ENCODE data around the gene DACH2. TPM values are rescaled to one million over a fixed set of nuclear protein-coding genes. Genes with fewer than 3 reads are reported as not detected.
"Not testable (repeated sequence)": the region's sequence is repeated elsewhere in the genome, so short reads cannot be mapped to it uniquely, and the experiment has no call there.

The DACH2 gene
- total RNA-seq, 2 experiments from 2014 or later = not detected

- no peaks in the 10 kb centered on the region for H3K27me3 Mint-ChIP-seq
- Histone ChIP-seq H3K4me1 (ENCODE audit: insufficient read depth, low read length) (no peaks in the 10 kb centered on the region), H3K36me3 (ENCODE audit: insufficient read depth, low read length) (no peaks in the 10 kb centered on the region), H3K27me3 (ENCODE audit: control insufficient read depth in 1 of 2, insufficient read depth in 2 of 2, low read length in 2 of 2) (no peaks in the 10 kb centered on the region), H3K4me3 (ENCODE audit: low read length) (no peak overlapping the region), H3K27ac (ENCODE audit: low read depth in 1 of 2, low read length in 2 of 2) (no peak overlapping the region), H3K9me3 (ENCODE audit: control insufficient read depth in 1 of 2, insufficient read depth in 1 of 2, low read length in 2 of 2) (no peaks in the 10 kb centered on the region)
- no peak overlapping the region for H3K4me3 Mint-ChIP-seq
- ATAC-seq (ENCODE audit: poor library complexity) (no peak), DNase-seq (no peak)
- intact Hi-C loops (cut with DNase I, micrococcal nuclease) = no loop called here
- no peaks in the 10 kb centered on the region for H3K36me3 Mint-ChIP-seq (ENCODE audit: low read depth)
- TF ChIP-seq CTCF (IDR thresholded peaks at IDR 0.05) = no peak
- no peak overlapping the region for H3K27ac Mint-ChIP-seq
- ChIA-PET CTCF (no interaction called here), POLR2A (no interaction called here)
- H3K4me1 Mint-ChIP-seq (ENCODE audit: low read depth) = no peaks in the 10 kb centered on the region
- no peaks in the 10 kb centered on the region for H3K9me3 Mint-ChIP-seq
Observed at GRCh38 chrX:86171366-86171765, 23.1 kb downstream of the DACH2 start.

- Histone ChIP-seq H3K27ac (ENCODE audit: low read depth in 1 of 2, low read length in 2 of 2) (no peak overlapping the region), H3K4me1 (ENCODE audit: insufficient read depth, low read length) (no peaks in the 10 kb centered on the region), H3K36me3 (ENCODE audit: insufficient read depth, low read length) (no peaks in the 10 kb centered on the region), H3K27me3 (ENCODE audit: control insufficient read depth in 1 of 2, insufficient read depth in 2 of 2, low read length in 2 of 2) (no peaks in the 10 kb centered on the region), H3K4me3 (ENCODE audit: low read length) (no peak overlapping the region), H3K9me3 (ENCODE audit: control insufficient read depth in 1 of 2, insufficient read depth in 1 of 2, low read length in 2 of 2) (no peaks in the 10 kb centered on the region)
- no peaks in the 10 kb centered on the region for H3K36me3 Mint-ChIP-seq (ENCODE audit: low read depth)
- no peak for TF ChIP-seq CTCF (IDR thresholded peaks at IDR 0.05)
- no peaks in the 10 kb centered on the region for H3K9me3 Mint-ChIP-seq
- ChIA-PET CTCF (no interaction called here), POLR2A (no interaction called here)
- ATAC-seq (ENCODE audit: poor library complexity) (no peak), DNase-seq (no peak)
- H3K27ac Mint-ChIP-seq = no peak overlapping the region
- H3K4me1 Mint-ChIP-seq (ENCODE audit: low read depth) = no peaks in the 10 kb centered on the region
- no peaks in the 10 kb centered on the region for H3K27me3 Mint-ChIP-seq
- H3K4me3 Mint-ChIP-seq = no peak overlapping the region
- intact Hi-C loops (cut with DNase I, micrococcal nuclease) = no loop called here
Observed at GRCh38 chrX:86178906-86179305, 30.7 kb downstream of the DACH2 start.

GRCh38 chrX:86181325-86181724 is 33.1 kb downstream of the DACH2 start:
- H3K27me3 Mint-ChIP-seq; H3K4me3 Mint-ChIP-seq; ATAC-seq (ENCODE audit: poor library complexity); H3K27ac ChIP-seq (ENCODE audit: low read depth in 1 of 2, low read length in 2 of 2); H3K9me3 Mint-ChIP-seq; CTCF ChIA-PET; H3K4me3 ChIP-seq (ENCODE audit: low read length); H3K27ac Mint-ChIP-seq; POLR2A ChIA-PET; intact Hi-C loops (cut with DNase I, micrococcal nuclease); H3K36me3 Mint-ChIP-seq (ENCODE audit: low read depth); H3K4me1 ChIP-seq (ENCODE audit: insufficient read depth, low read length); H3K27me3 ChIP-seq (ENCODE audit: control insufficient read depth in 1 of 2, insufficient read depth in 2 of 2, low read length in 2 of 2); DNase-seq; H3K4me1 Mint-ChIP-seq (ENCODE audit: low read depth); H3K9me3 ChIP-seq (ENCODE audit: control insufficient read depth in 1 of 2, insufficient read depth in 1 of 2, low read length in 2 of 2); H3K36me3 ChIP-seq (ENCODE audit: insufficient read depth, low read length): not testable (repeated sequence)

GRCh38 chrX:86192827-86193226 is 44.6 kb downstream of the DACH2 start:
- Mint-ChIP-seq H3K4me1 (ENCODE audit: low read depth) (no peaks in the 10 kb centered on the region), H3K36me3 (ENCODE audit: low read depth) (no peaks in the 10 kb centered on the region), H3K4me3 (no peak overlapping the region), H3K27me3 (no peaks in the 10 kb centered on the region), H3K27ac (no peak overlapping the region), H3K9me3 (no peaks in the 10 kb centered on the region)
- Histone ChIP-seq H3K36me3 (ENCODE audit: insufficient read depth, low read length) (no peaks in the 10 kb centered on the region), H3K4me1 (ENCODE audit: insufficient read depth, low read length) (no peaks in the 10 kb centered on the region), H3K27me3 (ENCODE audit: control insufficient read depth in 1 of 2, insufficient read depth in 2 of 2, low read length in 2 of 2) (no peaks in the 10 kb centered on the region), H3K9me3 (ENCODE audit: control insufficient read depth in 1 of 2, insufficient read depth in 1 of 2, low read length in 2 of 2) (peaks cover 0 to 10% of the 10 kb centered on the region in 2 experiments), H3K27ac (ENCODE audit: low read depth in 1 of 2, low read length in 2 of 2) (no peak overlapping the region), H3K4me3 (ENCODE audit: low read length) (no peak overlapping the region)
- intact Hi-C loops (cut with DNase I, micrococcal nuclease) = no loop called here
- ATAC-seq (ENCODE audit: poor library complexity) (no peak), DNase-seq (no peak)
- POLR2A ChIA-PET = no interaction called here
- CTCF ChIA-PET = no interaction called here
- TF ChIP-seq CTCF (IDR thresholded peaks at IDR 0.05) = no peak
